GM23248 (cell line): ENCODE data around the gene CCDC167. TPM values are rescaled to one million over a fixed set of nuclear protein-coding genes. Genes with fewer than 3 reads are reported as not detected.

Experiments
- DNase-seq: peaks from one replicate; pipeline ENCODE4 v3.0.0-alpha.2; 2015
- H2AFZ ChIP-seq: fragments of 200-600 bp; sonication (generic); 2 replicates; pipeline ENCODE4 v1.6.1; 2016; ENCODE audit warnings: antibody characterized with exemption
- H3F3A ChIP-seq: fragments of 200-600 bp; sonication (generic); 2 replicates; pipeline ENCODE4 v1.6.1; 2016; ENCODE audit warnings: mild to moderate bottlenecking, antibody characterized with exemption, mixed run types; ENCODE audit not compliant: insufficient read depth
- H3K27ac ChIP-seq: fragments of 200-600 bp; sonication (generic); 2 replicates; pipeline ENCODE4 v1.5.1; 2016; ENCODE audit warnings: mild to moderate bottlenecking
- H3K27me3 ChIP-seq: fragments of 200-600 bp; sonication (generic); replicated peaks from 2 replicates; pipeline ENCODE4 v1.6.1; 2016; ENCODE audit warnings: mild to moderate bottlenecking; ENCODE audit not compliant: insufficient read depth
- H3K36me3 ChIP-seq: fragments of 200-600 bp; sonication (generic); 2 replicates; pipeline ENCODE4 v1.6.1; 2016; ENCODE audit warnings: low read depth, mild to moderate bottlenecking
- H3K4me1 ChIP-seq: fragments of 200-600 bp; sonication (generic); 2 replicates; pipeline ENCODE4 v1.6.1; 2016; ENCODE audit warnings: mild to moderate bottlenecking; ENCODE audit not compliant: insufficient read depth
- H3K4me2 ChIP-seq: fragments of 200-600 bp; sonication (generic); one replicate; pipeline ENCODE4 v1.6.1; 2016; ENCODE audit warnings: mild to moderate bottlenecking; ENCODE audit not compliant: unreplicated experiment
- H3K4me3 ChIP-seq: fragments of 200-600 bp; sonication (generic); 2 replicates; pipeline ENCODE4 v1.5.1; 2016; ENCODE audit warnings: mild to moderate bottlenecking
- H3K79me2 ChIP-seq: fragments of 200-600 bp; sonication (generic); 2 replicates; pipeline ENCODE4 v1.6.1; 2016; ENCODE audit warnings: mild to moderate bottlenecking; ENCODE audit not compliant: insufficient read depth
- H3K9ac ChIP-seq: fragments of 200-600 bp; sonication (generic); 2 replicates; pipeline ENCODE4 v1.6.1; 2016; ENCODE audit warnings: mild to moderate bottlenecking
- H3K9me2 ChIP-seq: fragments of 200-600 bp; sonication (generic); 2 replicates; pipeline ENCODE4 v1.6.1; 2016; ENCODE audit warnings: mixed run types, mild to moderate bottlenecking, moderate library complexity; ENCODE audit not compliant: insufficient read depth
- H3K9me3 ChIP-seq: fragments of 200-600 bp; sonication (generic); one replicate; pipeline ENCODE4 v1.6.1; 2017; ENCODE audit warnings: low read depth
- H4K20me1 ChIP-seq: fragments of 200-600 bp; sonication (generic); 2 replicates; pipeline ENCODE4 v1.6.0; 2016; ENCODE audit not compliant: insufficient read depth
- EZH2 ChIP-seq: fragments of 200-600 bp; sonication (generic); IDR thresholded peaks from 2 replicates; pipeline ENCODE4 v1.6.1; 2018; ENCODE audit warnings: antibody characterized with exemption, mild to moderate bottlenecking; ENCODE audit not compliant: insufficient read depth, poor library complexity, severe bottlenecking
- EZH2phosphoT487 ChIP-seq: fragments of 200-600 bp; sonication (generic); IDR thresholded peaks from 2 replicates; pipeline ENCODE4 v1.6.1; 2018; ENCODE audit warnings: antibody characterized with exemption, moderate library complexity, mild to moderate bottlenecking, low read depth; ENCODE audit not compliant: insufficient read depth
- WGBS, 2 experiments: methylation state at CpG; one replicate each; pipeline ENCODE4 v1.1.6; 2015 to 2017; ENCODE audit warnings: low lambda C conversion rate in 2 of 2, low coverage in 1 of 2; ENCODE audit errors: missing lambda C conversion rate in 2 of 2; 5-methylcytosine and 5-hydroxymethylcytosine counted together
- in situ Hi-C: fragments of 300-500 bp; cut with MboI; formaldehyde crosslinking; loops from 2 replicates; pipeline ENCODE4 v1.15.0; 2020
- polyA plus RNA-seq: library from polyadenylated mRNA; unstranded; fragments of >200 nt; fragmentation: Nextera tagmentation; extraction: Ambion mirVana; gene quantifications from 2 replicates; pipeline ENCODE4 v1.2.1, GENCODE V29; 2016
- total RNA-seq: library from RNA; depleted of rRNA; stranded (reverse); fragments of >200 nt; shearing (Covaris generic); gene quantifications from 2 replicates; pipeline ENCODE4 v1.2.3, GENCODE V29; 2014

CCDC167 gene
- total and polyA plus RNA-seq, 2 experiments from 2014 or later, result 35.8 to 51.0 TPM

DNA sequence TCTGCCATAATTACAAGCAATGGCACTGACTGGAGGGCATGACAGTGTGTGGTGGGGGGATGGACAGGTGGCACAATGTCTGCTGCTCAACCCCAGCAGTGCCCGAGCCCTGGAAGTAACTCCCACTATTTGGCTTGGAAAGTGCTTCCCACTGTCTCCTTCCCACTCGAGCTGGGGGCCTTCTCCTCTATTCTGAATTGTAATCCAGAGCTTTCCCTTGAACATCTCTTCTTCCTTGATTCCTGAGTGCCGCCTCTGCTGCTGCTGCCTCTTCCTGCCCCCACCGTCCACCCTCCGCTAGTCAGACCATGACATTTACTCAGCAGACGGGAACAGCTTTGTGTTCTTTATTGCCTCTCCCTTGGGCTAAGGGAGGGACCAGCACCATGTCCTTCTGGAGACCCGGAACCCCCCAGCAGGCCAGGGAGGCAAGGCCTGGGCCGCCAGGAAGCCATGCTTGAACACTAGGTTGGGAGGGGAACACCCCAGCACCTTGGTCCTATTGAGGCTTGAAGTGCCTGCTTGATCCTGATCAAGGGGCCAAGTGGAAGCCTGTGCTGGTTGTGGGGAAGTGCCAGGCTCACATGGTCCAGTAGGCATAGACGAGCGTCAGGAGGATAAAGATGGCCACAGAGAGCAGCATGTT lies 17.0 kb downstream of the CCDC167 start:
- no peak overlapping the region for H3K4me3 ChIP-seq
- no peaks in the 10 kb centered on the region for H3F3A ChIP-seq
- no peaks in the 10 kb centered on the region for H3K36me3 ChIP-seq
- no peaks in the 10 kb centered on the region for H3K79me2 ChIP-seq
- H3K4me1 ChIP-seq, result no peaks in the 10 kb centered on the region
- H3K9me3 ChIP-seq, result no peaks in the 10 kb centered on the region
- DNase-seq, result no peak
- H3K27me3 ChIP-seq, result no peaks in the 10 kb centered on the region
- H3K27ac ChIP-seq, result no peak overlapping the region
- H3K9me2 ChIP-seq, result no peaks in the 10 kb centered on the region
- in situ Hi-C loops, result no loop called here
- no peak overlapping the region for H3K9ac ChIP-seq
- H4K20me1 ChIP-seq, result no peaks in the 10 kb centered on the region
- H3K4me2 ChIP-seq, result no peak overlapping the region
- 81 to 83% methylated on average over 10 of the region's 10 CpGs for WGBS, 2 experiments
- no peak for TF ChIP-seq EZH2phosphoT487
- TF ChIP-seq EZH2, result no peak
- H2AFZ ChIP-seq, result no peak overlapping the region

DNA sequence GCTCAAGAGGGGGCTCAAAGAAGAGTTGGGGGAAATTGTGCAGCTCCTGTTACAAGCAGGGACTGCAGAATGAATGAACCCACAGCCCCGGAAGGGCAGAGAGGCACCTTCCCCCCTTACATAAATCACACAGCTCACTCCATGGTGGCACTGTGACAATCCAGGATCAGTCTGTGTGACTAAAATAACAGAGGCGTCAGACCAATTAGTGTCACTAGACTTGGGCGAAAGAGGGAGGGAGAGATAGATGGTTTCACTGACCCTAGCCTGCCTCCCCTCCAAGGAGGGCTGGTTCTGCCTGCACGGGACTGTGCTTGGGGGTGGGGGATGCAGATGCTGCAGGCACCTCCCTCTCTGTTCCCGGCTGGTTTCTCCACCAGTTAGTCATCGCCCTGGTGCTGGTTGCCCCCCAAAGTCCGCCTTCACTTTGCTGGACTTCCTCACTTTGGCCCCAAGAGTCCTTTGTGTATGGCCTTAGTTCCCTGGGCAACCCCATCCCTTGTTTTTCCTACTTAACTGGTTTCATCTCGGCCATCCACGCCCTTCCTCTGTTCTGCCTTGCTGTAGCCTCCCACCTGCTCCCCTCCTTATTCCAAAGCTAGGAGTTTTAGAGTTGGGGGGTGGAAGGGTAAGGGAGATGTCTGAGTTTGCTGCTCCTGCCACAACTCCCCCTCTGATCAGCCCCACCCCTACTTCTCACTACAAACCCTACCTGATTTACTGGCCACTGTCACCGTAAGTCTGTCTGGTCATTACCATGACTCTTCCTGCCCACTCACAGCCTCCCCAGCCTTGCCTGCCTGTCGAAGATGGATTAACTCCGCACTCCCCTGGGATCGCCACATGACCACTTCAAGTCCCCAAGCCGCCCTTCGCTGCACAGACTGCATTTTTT lies 17.7 kb downstream of the CCDC167 start:
- DNase-seq, result no peak
- H3K27me3 ChIP-seq, result no peaks in the 10 kb centered on the region
- 76 to 80% methylated on average over 15 of the region's 15 CpGs for WGBS, 2 experiments
- no peaks in the 10 kb centered on the region for H3K4me1 ChIP-seq
- no peaks in the 10 kb centered on the region for H4K20me1 ChIP-seq
- H3K4me2 ChIP-seq, result no peak overlapping the region
- no peaks in the 10 kb centered on the region for H3K79me2 ChIP-seq
- no peaks in the 10 kb centered on the region for H3K9me3 ChIP-seq
- no peak overlapping the region for H2AFZ ChIP-seq
- H3K36me3 ChIP-seq, result no peaks in the 10 kb centered on the region
- in situ Hi-C loops, result no loop called here
- H3K9me2 ChIP-seq, result no peaks in the 10 kb centered on the region
- no peak overlapping the region for H3K27ac ChIP-seq
- no peak overlapping the region for H3K9ac ChIP-seq
- H3K4me3 ChIP-seq, result no peak overlapping the region
- no peak for TF ChIP-seq EZH2phosphoT487
- TF ChIP-seq EZH2, result no peak
- H3F3A ChIP-seq, result no peaks in the 10 kb centered on the region

DNA sequence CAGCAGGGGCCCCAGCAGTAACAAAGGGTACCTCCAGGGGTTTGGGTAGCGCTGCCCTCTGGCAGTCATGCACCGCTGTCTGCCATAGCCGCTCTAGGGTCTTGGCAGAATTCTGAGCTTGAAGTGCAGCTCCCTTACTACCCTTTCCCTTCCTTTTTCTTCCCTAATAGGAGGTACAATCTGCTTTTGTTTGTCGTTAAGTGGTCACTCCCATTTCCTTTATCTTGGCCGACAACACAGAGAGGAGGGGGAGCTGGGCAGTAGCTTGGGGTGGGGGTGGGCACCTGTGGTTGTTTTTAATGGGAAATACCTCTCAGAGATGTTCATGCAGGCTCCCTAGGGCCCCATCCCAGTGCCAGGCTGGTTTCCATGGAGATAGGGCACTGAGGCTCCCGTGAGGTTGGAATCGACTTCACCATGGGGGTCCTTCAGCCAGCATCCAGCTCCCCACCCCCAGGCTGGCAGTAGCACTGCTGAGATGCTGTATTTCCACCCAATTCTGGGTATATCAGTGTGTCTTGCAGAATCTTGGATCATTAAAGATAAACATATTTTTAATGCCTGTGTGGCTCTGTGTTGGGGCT lies 18.6 kb downstream of the CCDC167 start:
- 77 to 82% methylated on average over 6 to 7 of the region's 7 CpGs for WGBS, 2 experiments
- H3K36me3 ChIP-seq, result no peaks in the 10 kb centered on the region
- in situ Hi-C loops, result no loop called here

DNA sequence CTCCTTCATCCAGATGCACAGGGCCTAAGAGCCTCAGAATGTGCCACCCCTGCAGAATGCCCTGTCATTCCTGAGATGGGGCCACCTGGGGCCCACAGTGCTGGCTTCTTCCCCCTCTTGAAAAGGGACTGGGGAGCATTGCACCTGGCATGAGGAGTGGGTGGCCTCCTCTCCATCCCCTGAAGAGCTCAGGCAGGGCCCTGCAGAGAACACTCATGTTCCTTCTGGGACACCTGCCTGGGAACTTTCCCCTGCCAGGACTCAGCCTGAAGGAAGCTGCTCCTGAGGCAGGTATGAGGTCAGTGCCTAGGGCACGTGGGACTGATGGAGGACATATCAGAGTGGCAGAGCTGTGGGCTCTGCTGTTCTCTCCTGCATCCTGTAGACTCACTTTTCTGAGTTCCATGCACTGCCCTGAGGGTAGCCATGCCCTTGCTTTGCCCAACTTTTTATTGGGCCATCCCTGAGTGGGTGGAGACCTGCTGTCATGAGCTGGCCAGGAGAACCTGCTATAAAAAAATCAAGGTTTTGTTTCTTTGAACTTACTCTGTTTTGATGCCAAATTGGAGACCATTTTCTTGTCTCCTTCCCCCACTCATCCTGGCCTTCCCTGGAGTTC lies 19.5 kb downstream of the CCDC167 start:
- DNase-seq, result no peak
- no peak overlapping the region for H3K4me2 ChIP-seq
- 100% methylated on average over 1 of the region's 1 CpG for WGBS, 2 experiments
- H3K9me2 ChIP-seq, result no peaks in the 10 kb centered on the region
- H2AFZ ChIP-seq, result no peak overlapping the region
- in situ Hi-C loops, result no loop called here
- no peak overlapping the region for H3K9ac ChIP-seq
- no peaks in the 10 kb centered on the region for H3K4me1 ChIP-seq
- no peaks in the 10 kb centered on the region for H3K9me3 ChIP-seq
- H3K27me3 ChIP-seq, result no peaks in the 10 kb centered on the region
- no peaks in the 10 kb centered on the region for H3K36me3 ChIP-seq
- H3K79me2 ChIP-seq, result no peaks in the 10 kb centered on the region
- H3F3A ChIP-seq, result no peaks in the 10 kb centered on the region
- TF ChIP-seq EZH2phosphoT487 (no peak), EZH2 (no peak)
- H3K27ac ChIP-seq, result no peak overlapping the region
- H3K4me3 ChIP-seq, result no peak overlapping the region
- H4K20me1 ChIP-seq, result no peaks in the 10 kb centered on the region

More for the DNA sequence above, 18.6 kb downstream of the CCDC167 start:
- H3K4me3 ChIP-seq, result no peak overlapping the region
- H3F3A ChIP-seq, result no peaks in the 10 kb centered on the region
- no peaks in the 10 kb centered on the region for H3K79me2 ChIP-seq
- H3K9me3 ChIP-seq, result no peaks in the 10 kb centered on the region
- no peaks in the 10 kb centered on the region for H4K20me1 ChIP-seq
- no peak overlapping the region for H3K4me2 ChIP-seq
- TF ChIP-seq EZH2phosphoT487 (no peak), EZH2 (no peak)
- H3K27me3 ChIP-seq, result no peaks in the 10 kb centered on the region
- H3K4me1 ChIP-seq, result no peaks in the 10 kb centered on the region
- H3K9ac ChIP-seq, result no peak overlapping the region
- H3K27ac ChIP-seq, result no peak overlapping the region
- DNase-seq, result no peak
- no peaks in the 10 kb centered on the region for H3K9me2 ChIP-seq
- H2AFZ ChIP-seq, result no peak overlapping the region
